ENCODE data around the gene ARHGAP45. TPM values are rescaled to one million over a fixed set of nuclear protein-coding genes. Genes with fewer than 3 reads are reported as not detected.

ARHGAP45 gene
- total RNA-seq, 2 donors from 2014 or later = 37.9 to 42.6 TPM

DNA sequence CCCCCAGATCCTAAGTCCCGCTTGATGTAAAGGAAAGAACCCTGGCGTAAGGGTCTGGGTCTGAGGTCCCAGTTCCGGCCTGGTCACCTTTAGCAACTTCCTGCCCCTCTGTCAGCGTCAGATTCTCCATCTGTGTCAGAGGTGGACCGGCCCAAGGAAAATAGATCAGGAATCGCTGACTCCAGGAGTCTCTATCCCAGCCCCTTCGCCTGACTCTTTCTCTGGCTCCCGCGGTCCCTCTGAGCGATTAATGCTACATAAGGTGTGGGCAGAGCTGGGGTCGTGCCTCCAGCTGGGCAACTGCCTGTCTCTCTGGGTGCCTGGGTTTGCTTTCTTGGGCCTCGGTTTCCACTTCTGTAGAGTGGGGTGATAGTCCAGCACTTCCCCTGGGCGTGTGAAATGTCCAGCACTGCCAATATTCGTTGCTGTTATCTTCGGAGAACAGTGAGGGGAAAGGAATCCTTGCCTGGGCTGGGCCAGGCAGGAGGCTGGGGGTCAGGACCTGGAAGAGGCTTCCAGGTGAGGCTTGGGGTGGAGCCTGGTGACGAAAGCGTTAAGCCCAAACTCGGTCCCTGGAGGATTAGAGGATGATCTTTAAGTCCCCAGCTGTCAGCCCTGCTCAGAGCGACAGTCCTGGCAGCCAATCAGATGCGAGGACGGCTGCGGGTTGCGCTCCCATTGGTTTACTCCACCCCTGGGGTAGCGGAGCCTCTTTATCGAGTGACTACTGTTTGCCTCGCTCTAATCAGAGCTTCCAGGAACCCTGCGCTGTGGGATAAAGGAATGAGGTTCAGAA lies 26.3 kb upstream of the ARHGAP45 start:
- Histone ChIP-seq H3K27me3 (replicated peaks; ENCODE audit: insufficient read depth) (no peaks in the 10 kb centered on the region), H3K4me3 (peak overlapping the region; percentile 80), H3K27ac (no peak overlapping the region), H3K4me1 (ENCODE audit: control insufficient read depth in 1 of 2, low read depth in 2 of 2) (peaks cover 12 to 33% of the 10 kb centered on the region in 2 donors), H3K36me3 (peaks cover 11% of the 10 kb centered on the region), H3K9me3 (no peaks in the 10 kb centered on the region)
- no peak for ATAC-seq (ENCODE audit: insufficient number of reproducible peaks, low FRiP score, low read depth)
- TF ChIP-seq, protein P1, sequence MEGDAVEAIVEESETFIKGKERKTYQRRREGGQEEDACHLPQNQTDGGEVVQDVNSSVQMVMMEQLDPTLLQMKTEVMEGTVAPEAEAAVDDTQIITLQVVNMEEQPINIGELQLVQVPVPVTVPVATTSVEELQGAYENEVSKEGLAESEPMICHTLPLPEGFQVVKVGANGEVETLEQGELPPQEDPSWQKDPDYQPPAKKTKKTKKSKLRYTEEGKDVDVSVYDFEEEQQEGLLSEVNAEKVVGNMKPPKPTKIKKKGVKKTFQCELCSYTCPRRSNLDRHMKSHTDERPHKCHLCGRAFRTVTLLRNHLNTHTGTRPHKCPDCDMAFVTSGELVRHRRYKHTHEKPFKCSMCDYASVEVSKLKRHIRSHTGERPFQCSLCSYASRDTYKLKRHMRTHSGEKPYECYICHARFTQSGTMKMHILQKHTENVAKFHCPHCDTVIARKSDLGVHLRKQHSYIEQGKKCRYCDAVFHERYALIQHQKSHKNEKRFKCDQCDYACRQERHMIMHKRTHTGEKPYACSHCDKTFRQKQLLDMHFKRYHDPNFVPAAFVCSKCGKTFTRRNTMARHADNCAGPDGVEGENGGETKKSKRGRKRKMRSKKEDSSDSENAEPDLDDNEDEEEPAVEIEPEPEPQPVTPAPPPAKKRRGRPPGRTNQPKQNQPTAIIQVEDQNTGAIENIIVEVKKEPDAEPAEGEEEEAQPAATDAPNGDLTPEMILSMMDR (IDR thresholded peaks at IDR 0.05) = no peak
- no peak for DNase-seq (ENCODE audit: low spot score)

DNA sequence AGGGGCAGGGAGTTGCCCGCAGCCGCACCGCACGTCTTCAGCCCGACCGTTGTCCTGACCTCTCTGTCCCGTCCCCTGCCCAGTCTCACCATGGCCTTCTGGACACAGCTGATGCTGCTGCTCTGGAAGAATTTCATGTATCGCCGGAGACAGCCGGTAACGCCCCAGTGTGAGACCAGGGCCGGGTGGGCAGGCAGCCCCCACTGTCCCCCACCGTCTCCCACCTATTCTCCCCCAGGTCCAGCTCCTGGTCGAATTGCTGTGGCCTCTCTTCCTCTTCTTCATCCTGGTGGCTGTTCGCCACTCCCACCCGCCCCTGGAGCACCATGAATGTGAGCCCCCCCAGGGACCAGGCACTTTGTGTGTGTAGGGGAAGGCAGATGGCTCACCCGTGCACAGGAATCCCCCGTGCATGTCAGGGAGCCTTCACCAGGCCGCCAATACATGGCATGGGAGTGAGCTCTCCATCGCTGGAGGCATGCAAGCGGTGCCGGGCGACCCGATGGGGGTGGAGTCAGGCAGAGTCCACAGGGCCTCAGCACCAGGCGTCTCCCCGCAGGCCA lies 25.6 kb upstream of the ARHGAP45 start:
- TF ChIP-seq, protein P1 (IDR thresholded peaks at IDR 0.05) = no peak
- Histone ChIP-seq H3K36me3 (peaks cover 5% of the 10 kb centered on the region), H3K4me1 (ENCODE audit: control insufficient read depth in 1 of 2, low read depth in 2 of 2) (peaks cover 12 to 33% of the 10 kb centered on the region in 2 donors), H3K4me3 (peak overlapping the region; percentile 80), H3K27ac (no peak overlapping the region), H3K9me3 (no peaks in the 10 kb centered on the region), H3K27me3 (replicated peaks; ENCODE audit: insufficient read depth) (no peaks in the 10 kb centered on the region)
- ATAC-seq (ENCODE audit: insufficient number of reproducible peaks, low FRiP score, low read depth) = no peak
- no peak for DNase-seq (ENCODE audit: low spot score)

DNA sequence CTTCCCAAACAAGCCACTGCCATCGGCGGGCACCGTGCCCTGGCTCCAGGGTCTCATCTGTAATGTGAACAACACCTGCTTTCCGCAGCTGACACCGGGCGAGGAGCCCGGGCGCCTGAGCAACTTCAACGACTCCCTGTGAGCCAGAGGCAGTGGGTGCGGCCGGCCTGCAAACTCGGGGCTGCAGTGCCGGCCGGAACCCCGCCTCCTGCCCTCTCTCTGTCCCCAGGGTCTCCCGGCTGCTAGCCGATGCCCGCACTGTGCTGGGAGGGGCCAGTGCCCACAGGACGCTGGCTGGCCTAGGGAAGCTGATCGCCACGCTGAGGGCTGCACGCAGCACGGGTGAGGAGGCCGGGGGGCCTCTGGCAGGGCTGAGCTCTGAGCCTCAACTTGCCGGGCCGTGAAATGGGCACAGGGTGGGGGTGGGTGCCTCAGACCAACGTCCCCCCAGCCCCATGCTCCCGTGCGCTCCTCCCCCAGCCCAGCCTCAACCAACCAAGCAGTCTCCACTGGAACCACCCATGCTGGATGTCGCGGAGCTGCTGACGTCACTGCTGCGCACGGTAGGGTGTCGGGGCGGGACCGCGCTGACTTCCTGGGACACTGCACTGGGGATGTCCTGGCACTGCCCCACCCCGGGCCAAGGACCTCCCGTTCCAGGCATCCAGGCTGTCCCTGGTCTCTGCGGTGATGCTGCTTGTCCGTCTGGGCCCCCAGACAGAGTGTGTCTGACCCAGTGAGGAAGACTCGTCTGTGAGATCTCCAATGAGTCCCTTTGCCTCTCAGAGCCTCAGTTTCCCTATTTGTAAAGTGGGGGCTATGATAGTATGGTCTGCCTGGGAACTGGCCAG lies 24.9 kb upstream of the ARHGAP45 start:
- no peak for ATAC-seq (ENCODE audit: insufficient number of reproducible peaks, low FRiP score, low read depth)
- Histone ChIP-seq H3K4me3 (no peak overlapping the region), H3K27me3 (replicated peaks; ENCODE audit: insufficient read depth) (no peaks in the 10 kb centered on the region), H3K27ac (no peak overlapping the region), H3K36me3 (peaks cover 1% of the 10 kb centered on the region), H3K9me3 (no peaks in the 10 kb centered on the region), H3K4me1 (ENCODE audit: control insufficient read depth in 1 of 2, low read depth in 2 of 2) (peaks cover 12 to 33% of the 10 kb centered on the region in 2 donors)
- TF ChIP-seq, protein P1 (IDR thresholded peaks at IDR 0.05) = no peak
- no peak for DNase-seq (ENCODE audit: low spot score)

DNA sequence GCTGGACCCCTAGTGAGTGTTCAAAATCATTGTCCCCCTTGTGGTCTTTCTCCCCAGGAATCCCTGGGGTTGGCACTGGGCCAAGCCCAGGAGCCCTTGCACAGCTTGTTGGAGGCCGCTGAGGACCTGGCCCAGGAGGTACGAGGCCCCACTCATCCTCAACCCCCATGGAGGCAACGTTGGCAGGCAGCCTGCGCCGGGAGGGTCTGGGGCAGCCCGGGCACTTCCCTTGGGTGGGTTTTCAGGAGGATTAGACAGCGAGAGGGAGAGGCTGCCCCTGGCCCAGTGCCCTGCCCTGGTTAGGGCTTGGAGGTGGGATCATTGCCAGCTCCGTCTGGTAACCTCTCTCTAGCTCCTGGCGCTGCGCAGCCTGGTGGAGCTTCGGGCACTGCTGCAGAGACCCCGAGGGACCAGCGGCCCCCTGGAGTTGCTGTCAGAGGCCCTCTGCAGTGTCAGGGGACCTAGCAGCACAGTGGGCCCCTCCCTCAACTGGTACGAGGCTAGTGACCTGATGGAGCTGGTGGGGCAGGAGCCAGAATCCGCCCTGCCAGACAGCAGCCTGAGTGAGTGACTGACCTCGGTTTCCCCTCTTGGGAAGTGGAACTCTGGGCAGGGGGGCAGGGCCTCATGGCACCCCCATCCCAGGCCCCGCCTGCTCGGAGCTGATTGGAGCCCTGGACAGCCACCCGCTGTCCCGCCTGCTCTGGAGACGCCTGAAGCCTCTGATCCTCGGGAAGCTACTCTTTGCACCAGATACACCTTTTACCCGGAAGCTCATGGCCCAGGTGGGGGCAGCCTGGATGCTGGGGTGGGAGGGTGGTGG lies 24.1 kb upstream of the ARHGAP45 start:
- Histone ChIP-seq H3K4me3 (no peak overlapping the region), H3K36me3 (no peaks in the 10 kb centered on the region), H3K4me1 (ENCODE audit: control insufficient read depth in 1 of 2, low read depth in 2 of 2) (peaks cover 12 to 33% of the 10 kb centered on the region in 2 donors), H3K27me3 (replicated peaks; ENCODE audit: insufficient read depth) (no peaks in the 10 kb centered on the region), H3K9me3 (no peaks in the 10 kb centered on the region), H3K27ac (no peak overlapping the region)
- DNase-seq (ENCODE audit: low spot score) (no peak), ATAC-seq (ENCODE audit: insufficient number of reproducible peaks, low FRiP score, low read depth) (no peak)
- TF ChIP-seq, protein P1 (IDR thresholded peaks at IDR 0.05) = no peak

All from thoracic aorta (tissue), 2 donors.